Measurements from ENCODE around the gene FUCA1.
"Not testable (repeated sequence)": the region's sequence is repeated elsewhere in the genome, so short reads cannot be mapped to it uniquely, and the experiment has no call there.

FUCA1 gene

DNA sequence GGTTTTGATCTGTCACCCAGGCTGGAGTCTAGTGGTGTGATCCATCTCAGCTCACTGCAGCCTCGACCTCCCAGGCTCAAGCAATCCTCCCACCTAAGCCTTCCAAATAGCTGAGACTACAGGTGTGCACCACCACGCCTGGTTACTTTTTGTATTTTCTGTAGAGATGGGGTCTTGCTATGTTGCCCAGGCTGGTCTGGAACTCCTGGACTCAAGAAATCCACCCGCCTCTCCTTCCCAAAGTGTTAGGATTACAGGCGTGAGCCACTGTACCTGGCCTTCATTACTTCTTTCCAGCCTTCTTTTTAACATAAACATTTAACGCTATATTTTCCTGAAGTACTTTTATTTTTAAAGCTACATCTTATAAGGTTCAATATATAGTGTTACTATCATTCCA is 24.4 kb downstream of the FUCA1 start:
- no peak overlapping the region for H3K4me3 ChIP-seq (ENCODE audit: low read depth, low read length)
- TF ChIP-seq, protein P1, sequence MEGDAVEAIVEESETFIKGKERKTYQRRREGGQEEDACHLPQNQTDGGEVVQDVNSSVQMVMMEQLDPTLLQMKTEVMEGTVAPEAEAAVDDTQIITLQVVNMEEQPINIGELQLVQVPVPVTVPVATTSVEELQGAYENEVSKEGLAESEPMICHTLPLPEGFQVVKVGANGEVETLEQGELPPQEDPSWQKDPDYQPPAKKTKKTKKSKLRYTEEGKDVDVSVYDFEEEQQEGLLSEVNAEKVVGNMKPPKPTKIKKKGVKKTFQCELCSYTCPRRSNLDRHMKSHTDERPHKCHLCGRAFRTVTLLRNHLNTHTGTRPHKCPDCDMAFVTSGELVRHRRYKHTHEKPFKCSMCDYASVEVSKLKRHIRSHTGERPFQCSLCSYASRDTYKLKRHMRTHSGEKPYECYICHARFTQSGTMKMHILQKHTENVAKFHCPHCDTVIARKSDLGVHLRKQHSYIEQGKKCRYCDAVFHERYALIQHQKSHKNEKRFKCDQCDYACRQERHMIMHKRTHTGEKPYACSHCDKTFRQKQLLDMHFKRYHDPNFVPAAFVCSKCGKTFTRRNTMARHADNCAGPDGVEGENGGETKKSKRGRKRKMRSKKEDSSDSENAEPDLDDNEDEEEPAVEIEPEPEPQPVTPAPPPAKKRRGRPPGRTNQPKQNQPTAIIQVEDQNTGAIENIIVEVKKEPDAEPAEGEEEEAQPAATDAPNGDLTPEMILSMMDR (IDR thresholded peaks at IDR 0.05; ENCODE audit: insufficient read depth, low read depth, low read length, missing control alignments) = no peak

DNA sequence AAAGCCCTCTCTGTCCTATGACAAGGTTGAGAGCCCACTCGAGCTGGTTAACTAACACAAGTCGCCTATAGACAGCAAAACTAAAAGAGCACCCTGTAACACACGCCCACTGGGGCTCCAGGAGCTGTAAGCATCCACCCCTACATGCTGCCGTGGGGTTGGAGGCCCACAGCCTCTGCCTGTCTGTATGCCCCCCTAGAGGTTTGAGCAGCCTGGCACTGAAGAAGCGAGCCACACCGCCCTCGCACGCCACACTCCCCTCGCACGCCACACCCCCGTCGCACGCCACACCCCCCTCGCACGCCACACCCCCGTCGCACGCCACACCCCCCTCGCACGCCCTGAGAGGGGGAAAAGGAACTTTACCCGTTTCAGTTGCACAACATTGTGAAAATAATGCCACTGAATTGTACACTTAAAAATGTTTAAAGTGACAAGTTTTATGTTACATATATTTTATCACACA is 29.7 kb downstream of the FUCA1 start:
- TF ChIP-seq, protein P1 (IDR thresholded peaks at IDR 0.05; ENCODE audit: insufficient read depth, low read depth, low read length, missing control alignments) = no peak
- DNase-seq (ENCODE audit: low read depth) = peak; percentile 80
- H3K4me3 ChIP-seq (ENCODE audit: low read depth, low read length) = peak overlapping the region; percentile 54

More for the DNA sequence above, 24.4 kb downstream of the FUCA1 start:
- no peak for DNase-seq (ENCODE audit: low read depth)

DNA sequence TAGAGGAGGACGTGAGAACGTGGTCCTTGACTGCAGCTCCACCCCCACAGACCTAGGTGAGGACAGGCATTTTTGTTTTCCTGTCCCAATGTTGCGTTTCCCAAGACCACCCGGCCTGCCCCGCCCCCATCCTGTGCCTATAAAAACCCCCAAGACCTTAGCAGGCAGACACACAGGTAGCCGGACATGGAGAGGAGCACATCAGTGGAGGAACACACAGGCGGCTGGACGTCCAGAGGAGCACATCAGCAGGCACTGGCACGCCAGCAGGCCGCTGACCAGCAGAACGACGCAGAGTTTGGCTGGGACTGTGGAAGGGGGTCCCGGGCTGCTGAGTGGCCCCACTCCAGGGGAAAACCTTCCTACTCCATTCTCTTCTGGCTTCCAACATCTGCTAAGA is 30.2 kb downstream of the FUCA1 start:
- peak overlapping the region; percentile 54 for H3K4me3 ChIP-seq (ENCODE audit: low read depth, low read length)
- peak; percentile 5 for DNase-seq (ENCODE audit: low read depth)
- TF ChIP-seq, protein P1 (IDR thresholded peaks at IDR 0.05; ENCODE audit: insufficient read depth, low read depth, low read length, missing control alignments) = no peak

DNA sequence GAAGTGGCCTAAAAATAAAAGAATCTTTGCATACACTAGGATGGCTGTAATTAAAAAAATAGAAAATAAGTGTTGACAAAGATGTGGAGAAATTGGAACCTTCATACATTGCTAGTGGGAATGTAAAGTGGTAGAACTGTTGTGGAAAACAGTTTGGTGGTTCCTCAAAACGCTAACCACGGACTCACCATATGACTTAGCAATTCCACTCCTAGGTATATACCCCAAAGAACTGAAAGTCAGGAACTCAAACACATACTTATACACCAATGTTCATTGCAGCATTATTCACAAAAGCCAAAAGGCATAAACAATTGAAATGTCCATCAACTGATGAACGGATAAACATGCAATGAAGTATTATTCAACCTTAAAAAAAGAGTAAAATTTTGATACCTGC is 32.1 kb downstream of the FUCA1 start:
- H3K4me3 ChIP-seq (ENCODE audit: low read depth, low read length) = no peak overlapping the region
- TF ChIP-seq, protein P1 (IDR thresholded peaks at IDR 0.05; ENCODE audit: insufficient read depth, low read depth, low read length, missing control alignments) = no peak
- DNase-seq (ENCODE audit: low read depth) = no peak

DNA sequence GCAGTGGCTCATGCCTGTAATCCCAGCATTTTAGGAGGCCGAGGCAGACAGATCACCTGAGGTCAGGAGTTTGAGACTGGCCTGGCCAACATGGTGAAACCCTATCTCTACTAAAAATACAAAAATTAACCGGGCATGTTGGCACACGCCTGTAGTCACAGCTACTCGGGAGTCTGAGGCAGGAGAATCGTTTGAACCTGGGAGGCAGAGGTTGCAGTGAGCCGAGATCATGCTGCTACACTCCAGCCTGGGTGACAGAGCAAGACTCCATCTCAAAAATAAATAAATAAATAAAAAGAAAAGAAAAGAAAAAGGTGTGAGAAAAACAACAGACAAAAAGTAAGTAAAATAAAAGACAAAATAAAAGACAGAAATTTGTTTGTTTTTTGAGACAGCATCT is 33.9 kb downstream of the FUCA1 start:
- not testable (repeated sequence) for H3K4me3 ChIP-seq (ENCODE audit: low read depth, low read length); DNase-seq (ENCODE audit: low read depth)

DNA sequence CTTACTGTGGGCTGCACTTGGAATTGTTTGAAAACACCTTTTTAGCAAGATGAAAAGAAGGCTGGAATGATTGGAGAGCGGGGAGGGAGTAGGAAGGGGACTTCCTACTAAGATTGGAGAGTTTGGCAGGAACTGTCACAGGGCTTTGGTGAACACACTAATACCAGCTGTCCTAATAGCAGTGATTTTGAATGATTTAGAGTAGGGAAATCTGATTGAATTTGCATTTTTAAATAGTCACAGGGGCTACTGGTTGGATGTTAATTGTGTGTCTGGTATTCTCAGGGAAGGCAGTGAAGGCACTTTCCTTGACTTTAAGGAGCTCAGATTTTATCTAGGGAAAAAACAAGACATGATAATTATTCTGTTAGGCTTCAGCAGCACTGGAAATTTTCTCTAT is 40.4 kb downstream of the FUCA1 start:
- no peak overlapping the region for H3K4me3 ChIP-seq (ENCODE audit: low read depth, low read length)
- no peak for DNase-seq (ENCODE audit: low read depth)
- TF ChIP-seq, protein P1 (IDR thresholded peaks at IDR 0.05; ENCODE audit: insufficient read depth, low read depth, low read length, missing control alignments) = no peak

GRCh38 chr1:23826590-23826989 is 41.5 kb downstream of the FUCA1 start:
- not testable (repeated sequence) for H3K4me3 ChIP-seq (ENCODE audit: low read depth, low read length); DNase-seq (ENCODE audit: low read depth)

- TF ChIP-seq, protein P1 (IDR thresholded peaks at IDR 0.05; ENCODE audit: insufficient read depth, low read depth, low read length, missing control alignments) = no peak
- DNase-seq (ENCODE audit: low read depth) = peak; percentile 65
- peak overlapping the region; percentile 96 for H3K4me3 ChIP-seq (ENCODE audit: low read depth, low read length)
Measured at GRCh38 chr1:23825762-23826522, 42.1 kb downstream of the FUCA1 start.

Data from GM12865 (cell line).